SJCRH30 (cell line): ENCODE data around the gene NPB. TPM values are rescaled to one million over a fixed set of nuclear protein-coding genes. Genes with fewer than 3 reads are reported as not detected.

Experiments used
- DNase-seq, 2 experiments: peaks; one replicate each; pipeline ENCODE4 v3.0.0-alpha.2; 2015 to 2020
- H3K27ac ChIP-seq: fragments of 250-450 bp; sonication (Bioruptor Pico); 2 replicates; pipeline ENCODE4 v1.5.1; 2020; ENCODE audit warnings: mild to moderate bottlenecking, moderate library complexity
- H3K27me3 ChIP-seq: fragments of 250-450 bp; sonication (Bioruptor Pico); 2 replicates; pipeline ENCODE4 v1.5.1; 2020; ENCODE audit warnings: mild to moderate bottlenecking, moderate library complexity
- H3K36me3 ChIP-seq: fragments of 250-450 bp; sonication (Bioruptor Pico); 2 replicates; pipeline ENCODE4 v1.5.1; 2020; ENCODE audit warnings: mild to moderate bottlenecking, moderate library complexity
- H3K4me1 ChIP-seq: fragments of 250-450 bp; sonication (Bioruptor Pico); 2 replicates; pipeline ENCODE4 v1.5.1; 2020; ENCODE audit warnings: mild to moderate bottlenecking, moderate library complexity
- H3K4me3 ChIP-seq: fragments of 250-450 bp; sonication (Bioruptor Pico); 2 replicates; pipeline ENCODE4 v1.5.1; 2020; ENCODE audit warnings: mild to moderate bottlenecking, moderate library complexity
- H3K9me3 ChIP-seq: fragments of 250-450 bp; sonication (Bioruptor Pico); replicated peaks from 2 replicates; pipeline ENCODE4 v1.5.1; 2020; ENCODE audit warnings: mild to moderate bottlenecking, moderate library complexity
- total RNA-seq: library from RNA; depleted of rRNA; stranded (reverse); fragments of >200 nt; shearing (Covaris generic); gene quantifications from 2 replicates; pipeline ENCODE4 v1.2.3, GENCODE V29; 2014

NPB gene
- total RNA-seq, 1 experiment from 2014 or later: 3.8 TPM

DNA sequence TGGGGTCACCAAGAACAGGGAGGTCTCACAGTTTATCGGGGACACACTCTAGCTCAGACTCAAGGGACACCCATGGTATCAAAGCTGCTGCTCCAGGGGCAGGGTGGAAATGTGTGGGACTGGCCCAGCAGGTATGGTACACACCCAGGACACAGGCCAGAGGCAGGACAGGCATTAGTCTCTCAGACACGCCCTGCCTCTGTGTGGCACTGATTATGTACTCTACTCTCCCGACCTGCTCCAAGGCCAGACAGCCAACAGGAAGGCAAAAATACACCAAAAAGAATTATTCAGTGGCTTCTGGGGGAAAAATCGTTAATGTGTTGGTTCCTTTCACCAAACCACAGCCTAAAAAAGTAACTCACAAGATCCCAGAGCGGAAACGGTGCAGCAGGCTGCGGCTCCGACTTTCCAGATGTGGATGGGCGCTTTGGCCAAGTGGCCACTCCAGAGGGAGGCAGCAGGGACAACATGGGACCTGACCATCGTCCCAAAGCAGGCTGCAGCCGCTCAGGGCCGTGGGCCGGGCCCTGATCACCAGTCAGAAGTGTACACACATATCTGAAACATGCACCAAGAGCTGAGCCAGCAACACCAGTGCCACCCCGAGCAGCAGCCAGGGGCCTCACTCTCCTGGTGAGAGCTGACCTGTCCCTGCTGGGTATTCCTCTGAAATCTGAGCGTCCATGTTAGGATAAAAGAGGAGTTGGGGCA is 17.0 kb downstream of the NPB start:
- Histone ChIP-seq H3K4me3 (no peak overlapping the region), H3K27me3 (no peaks in the 10 kb centered on the region), H3K9me3 (no peaks in the 10 kb centered on the region), H3K36me3 (no peaks in the 10 kb centered on the region; the same call in 1 of the 2 replicates), H3K27ac (no peak overlapping the region), H3K4me1 (no peaks in the 10 kb centered on the region)
- DNase-seq: no peak

GRCh38 chr17:81920612-81921536 is 18.8 kb downstream of the NPB start:
- no peaks in the 10 kb centered on the region for H3K9me3 ChIP-seq
- H3K36me3 ChIP-seq: no peaks in the 10 kb centered on the region; the same call in 1 of the 2 replicates
- no peaks in the 10 kb centered on the region for H3K27me3 ChIP-seq
- DNase-seq: no peak
- no peaks in the 10 kb centered on the region; the same call in 1 of the 2 replicates for H3K4me1 ChIP-seq
- no peak overlapping the region for H3K27ac ChIP-seq
- H3K4me3 ChIP-seq: no peak overlapping the region

DNA sequence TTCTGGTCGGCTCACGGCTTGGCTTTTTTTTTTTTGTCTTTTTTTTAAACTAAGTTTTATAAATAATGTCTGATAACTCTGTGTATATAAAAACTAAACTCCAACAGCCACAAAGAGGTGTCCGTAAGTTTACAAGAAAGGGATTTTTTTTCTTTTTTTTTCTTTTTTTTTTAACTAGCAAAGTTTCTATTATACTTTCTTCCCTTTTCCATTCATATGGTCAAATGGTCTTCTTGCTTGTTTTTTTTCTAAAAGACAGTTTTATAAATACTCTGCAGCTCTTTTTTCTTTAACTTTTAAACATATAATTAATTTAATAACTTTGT is 19.5 kb downstream of the NPB start:
- Histone ChIP-seq H3K9me3 (no peaks in the 10 kb centered on the region), H3K36me3 (no peaks in the 10 kb centered on the region; the same call in 1 of the 2 replicates), H3K4me3 (no peak overlapping the region), H3K27me3 (no peaks in the 10 kb centered on the region), H3K27ac (no peak overlapping the region), H3K4me1 (no peaks in the 10 kb centered on the region; the same call in 1 of the 2 replicates)
- no peak for DNase-seq

DNA sequence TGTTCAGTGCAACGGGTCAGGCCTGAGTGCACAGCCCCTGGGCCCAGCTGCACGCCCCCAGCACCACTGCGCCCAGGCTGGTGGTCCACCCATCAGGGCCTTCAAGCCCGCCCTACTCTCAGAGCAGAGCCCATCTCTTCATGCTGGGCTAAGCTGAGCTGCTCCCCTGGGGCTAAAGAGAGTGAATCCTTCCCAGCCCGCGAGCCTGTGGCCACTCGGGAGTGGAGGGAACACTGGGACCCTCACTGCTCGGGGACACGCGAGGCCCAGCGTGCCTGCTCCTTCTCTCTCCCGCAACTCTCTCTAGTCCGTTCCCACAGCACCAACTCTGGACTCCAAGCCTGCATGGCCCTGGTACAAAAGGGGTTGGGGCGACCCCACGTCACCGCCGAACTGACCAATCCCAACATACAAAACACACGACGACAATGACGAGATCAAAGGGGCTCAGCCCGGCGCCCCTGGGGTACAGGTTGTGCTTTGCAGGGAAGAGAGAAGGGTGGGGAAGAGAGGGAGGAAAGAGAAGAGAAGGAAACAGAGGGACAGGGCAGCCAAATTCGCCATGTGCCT is 20.0 kb downstream of the NPB start:
- no peaks in the 10 kb centered on the region; the same call in 1 of the 2 replicates for H3K4me1 ChIP-seq
- no peaks in the 10 kb centered on the region for H3K9me3 ChIP-seq

DNA sequence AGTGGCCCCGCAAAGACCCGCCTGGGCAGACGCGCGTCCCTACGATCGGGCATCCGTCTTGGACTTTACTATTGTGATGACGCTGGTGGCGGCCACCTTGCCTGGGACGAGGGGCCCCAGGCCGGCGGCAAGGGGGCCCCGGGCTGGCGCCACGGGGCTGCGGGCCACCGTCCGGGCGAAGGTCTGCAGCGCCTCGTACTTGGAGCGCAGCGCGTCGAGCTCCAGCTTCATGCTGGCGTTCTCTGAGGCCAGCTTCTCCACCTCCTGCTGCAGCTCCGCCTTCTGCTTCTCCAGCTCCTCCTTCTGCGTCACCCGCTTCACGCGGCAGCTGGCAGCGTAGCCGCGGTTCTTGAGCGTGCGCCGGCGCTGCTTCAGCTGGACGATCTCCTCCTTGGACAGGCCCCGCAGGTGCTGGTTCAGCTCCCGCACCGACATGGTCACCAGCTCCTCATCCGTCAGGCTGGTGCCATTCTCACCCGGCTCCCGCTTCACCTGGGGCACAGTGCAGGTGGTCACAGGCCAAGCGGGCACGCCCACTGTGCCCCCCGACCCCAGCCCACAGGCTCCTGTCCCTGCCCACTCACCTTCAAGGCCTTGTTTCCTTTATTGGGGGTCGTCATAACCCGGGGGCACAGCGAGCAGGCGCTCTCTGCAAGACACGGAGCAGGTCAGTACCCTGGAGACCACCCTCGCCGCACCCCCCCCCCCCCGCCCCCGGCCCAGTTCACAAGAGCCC is 20.7 kb downstream of the NPB start:
- Histone ChIP-seq H3K27me3 (no peaks in the 10 kb centered on the region), H3K4me1 (no peaks in the 10 kb centered on the region; the same call in 1 of the 2 replicates)
- DNase-seq: no peak

More for the DNA sequence above, 20.0 kb downstream of the NPB start:
- Histone ChIP-seq H3K4me3 (no peak overlapping the region), H3K36me3 (no peaks in the 10 kb centered on the region; the same call in 1 of the 2 replicates), H3K27me3 (no peaks in the 10 kb centered on the region), H3K27ac (no peak overlapping the region)
- DNase-seq: no peak

DNA sequence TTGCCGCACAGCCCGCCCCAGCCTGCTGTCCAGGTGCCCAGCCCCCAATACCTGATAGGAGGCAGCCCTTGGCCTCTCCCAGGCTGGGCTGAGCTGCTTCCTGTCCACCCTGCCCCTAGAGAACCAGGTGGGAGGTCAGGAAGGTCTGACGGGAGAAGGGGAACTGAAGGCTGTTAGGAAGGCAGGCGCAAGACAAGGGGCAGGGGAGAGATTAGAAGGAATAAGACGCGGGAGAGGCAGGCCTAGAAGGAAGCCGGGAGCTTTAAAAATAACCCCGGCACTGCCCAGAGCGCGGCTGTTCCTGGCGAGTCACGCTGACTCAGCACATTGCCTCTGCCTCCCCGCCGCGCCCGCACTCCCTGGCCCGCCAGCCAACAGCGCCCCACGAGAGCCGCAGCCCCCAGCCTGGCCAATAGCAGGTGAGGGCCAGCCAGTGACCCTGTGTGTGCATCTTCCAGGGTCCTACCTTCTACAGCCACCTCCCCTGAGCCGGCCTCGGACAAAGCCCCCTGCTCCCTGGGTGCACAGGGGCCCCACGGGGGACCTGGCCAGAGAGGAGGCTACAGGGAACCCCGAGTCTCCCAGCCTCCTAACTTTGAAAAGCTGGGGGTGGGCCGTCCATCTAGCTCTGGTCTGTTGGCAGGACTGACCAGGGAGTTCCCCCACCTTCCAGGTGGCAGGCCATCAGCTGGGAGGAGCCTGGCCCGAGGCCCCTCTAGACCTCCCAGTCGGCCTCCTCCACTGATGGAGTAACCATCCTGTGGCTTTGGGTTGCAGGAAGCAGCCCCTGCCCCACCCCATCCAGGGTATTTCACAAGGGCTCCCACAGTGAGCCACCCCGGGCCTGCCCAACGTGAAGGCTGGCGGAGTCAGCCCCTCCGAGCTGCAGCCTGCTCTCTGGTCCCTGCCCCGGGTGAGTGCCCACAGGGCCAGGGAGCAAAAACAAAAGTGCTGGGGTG is 21.5 kb downstream of the NPB start:
- Histone ChIP-seq H3K27ac (no peak overlapping the region), H3K27me3 (no peaks in the 10 kb centered on the region), H3K9me3 (no peaks in the 10 kb centered on the region), H3K4me1 (peaks cover 2% of the 10 kb centered on the region), H3K4me3 (no peak overlapping the region), H3K36me3 (no peaks in the 10 kb centered on the region; the same call in 1 of the 2 replicates)
- no peak for DNase-seq

More for the DNA sequence above, 20.7 kb downstream of the NPB start:
- Histone ChIP-seq H3K36me3 (no peaks in the 10 kb centered on the region; the same call in 1 of the 2 replicates), H3K4me3 (no peak overlapping the region), H3K27ac (no peak overlapping the region), H3K9me3 (no peaks in the 10 kb centered on the region)

DNA sequence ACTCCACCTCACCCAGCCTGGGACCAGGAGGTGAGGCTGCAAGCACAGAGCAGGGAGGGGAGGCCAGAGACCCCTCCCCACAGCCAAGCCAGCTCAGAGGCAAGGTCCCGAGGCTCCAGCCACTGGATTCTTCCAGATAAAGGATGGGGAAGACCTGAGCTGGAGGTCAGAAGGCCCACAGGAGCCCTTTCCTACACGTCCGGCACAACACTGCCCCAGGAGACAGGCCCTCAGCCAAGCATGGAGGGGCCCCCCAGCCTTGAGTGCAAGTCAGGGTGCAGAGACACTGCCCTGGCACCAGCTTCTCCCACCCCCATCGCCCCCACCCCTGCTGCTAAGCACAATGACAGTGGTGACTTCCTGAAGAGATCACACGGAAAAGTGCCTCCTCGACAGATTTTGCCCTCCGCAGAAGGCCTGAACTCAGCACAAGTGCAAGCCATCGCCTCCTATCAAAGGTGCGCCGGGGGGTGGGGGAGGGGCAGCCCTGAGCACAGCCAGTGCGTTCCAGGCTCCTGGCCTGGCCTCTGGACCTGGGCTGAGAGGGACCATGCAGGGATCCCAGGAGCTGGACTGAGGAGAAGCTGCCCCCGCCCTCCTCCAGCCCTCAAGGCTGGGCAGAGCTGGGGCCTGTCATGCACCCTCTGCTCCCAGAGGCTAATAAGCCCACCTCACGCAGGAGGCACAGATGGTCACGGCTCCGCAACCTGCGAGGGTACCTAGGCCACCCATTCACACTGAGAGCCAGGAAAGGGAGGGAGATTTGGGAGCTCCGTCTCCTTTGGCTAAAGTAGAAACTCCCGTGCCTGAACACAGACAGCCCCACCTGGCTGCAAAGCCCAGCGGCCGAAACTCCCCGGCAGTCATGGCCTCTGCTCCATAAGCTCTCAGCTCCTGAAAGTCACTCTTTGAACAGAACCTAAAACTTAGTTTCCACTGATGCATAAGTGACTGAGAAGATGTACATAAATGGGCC is 22.8 kb downstream of the NPB start:
- Histone ChIP-seq H3K36me3 (no peaks in the 10 kb centered on the region; the same call in 1 of the 2 replicates), H3K4me3 (no peak overlapping the region), H3K9me3 (no peaks in the 10 kb centered on the region), H3K27me3 (no peaks in the 10 kb centered on the region), H3K27ac (no peak overlapping the region), H3K4me1 (peaks cover 8% of the 10 kb centered on the region)
- DNase-seq: no peak

- no peak overlapping the region for H3K27ac ChIP-seq
- DNase-seq: no peak
- H3K27me3 ChIP-seq: no peaks in the 10 kb centered on the region
- H3K36me3 ChIP-seq: no peaks in the 10 kb centered on the region; the same call in 1 of the 2 replicates
- H3K9me3 ChIP-seq: no peaks in the 10 kb centered on the region
- H3K4me1 ChIP-seq: peaks cover 8% of the 10 kb centered on the region
- H3K4me3 ChIP-seq: peak overlapping the region; percentile 82
Observed at GRCh38 chr17:81925860-81926450, 23.9 kb downstream of the NPB start.

- peak overlapping the region; percentile 82 for H3K4me3 ChIP-seq
- no peaks in the 10 kb centered on the region for H3K27me3 ChIP-seq
- H3K27ac ChIP-seq: peak overlapping the region; percentile 33
- peak; percentile 87 to 90 for DNase-seq
- H3K9me3 ChIP-seq: no peaks in the 10 kb centered on the region
- peaks cover 8% of the 10 kb centered on the region for H3K4me1 ChIP-seq
- no peaks in the 10 kb centered on the region for H3K36me3 ChIP-seq
Observed at GRCh38 chr17:81926451-81927151, 24.6 kb downstream of the NPB start.

DNA sequence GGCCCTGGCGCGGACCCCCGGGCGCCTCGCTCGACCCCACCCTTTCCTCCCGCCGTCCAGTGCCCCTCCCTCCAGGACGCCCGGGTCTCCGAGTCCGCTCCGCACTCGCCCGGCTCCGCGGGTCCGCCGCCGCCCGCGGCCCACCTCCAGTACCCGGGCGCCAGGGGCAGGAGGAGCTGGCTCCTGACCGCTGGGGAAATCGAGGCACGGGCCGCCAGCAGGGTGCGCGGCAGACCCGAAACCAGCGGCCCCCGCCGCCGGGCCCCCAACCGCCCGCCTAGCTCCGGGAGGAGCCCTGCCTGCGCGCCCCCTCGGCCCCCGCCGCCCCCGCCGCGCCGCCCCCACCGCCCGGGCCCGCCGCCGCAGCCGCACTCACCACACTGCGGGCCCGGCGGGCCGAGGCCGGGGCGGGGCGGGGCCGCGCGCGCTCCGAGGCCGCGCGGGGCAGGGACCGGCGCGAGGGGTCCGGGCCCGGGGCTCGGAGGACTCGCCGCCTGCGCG is 25.2 kb downstream of the NPB start:
- H3K9me3 ChIP-seq: no peaks in the 10 kb centered on the region
- DNase-seq: no peak
- peak overlapping the region; percentile 33 for H3K27ac ChIP-seq
- peak overlapping the region; percentile 82 for H3K4me3 ChIP-seq
- peaks cover 8% of the 10 kb centered on the region for H3K4me1 ChIP-seq
- no peaks in the 10 kb centered on the region for H3K27me3 ChIP-seq
- no peaks in the 10 kb centered on the region for H3K36me3 ChIP-seq

DNA sequence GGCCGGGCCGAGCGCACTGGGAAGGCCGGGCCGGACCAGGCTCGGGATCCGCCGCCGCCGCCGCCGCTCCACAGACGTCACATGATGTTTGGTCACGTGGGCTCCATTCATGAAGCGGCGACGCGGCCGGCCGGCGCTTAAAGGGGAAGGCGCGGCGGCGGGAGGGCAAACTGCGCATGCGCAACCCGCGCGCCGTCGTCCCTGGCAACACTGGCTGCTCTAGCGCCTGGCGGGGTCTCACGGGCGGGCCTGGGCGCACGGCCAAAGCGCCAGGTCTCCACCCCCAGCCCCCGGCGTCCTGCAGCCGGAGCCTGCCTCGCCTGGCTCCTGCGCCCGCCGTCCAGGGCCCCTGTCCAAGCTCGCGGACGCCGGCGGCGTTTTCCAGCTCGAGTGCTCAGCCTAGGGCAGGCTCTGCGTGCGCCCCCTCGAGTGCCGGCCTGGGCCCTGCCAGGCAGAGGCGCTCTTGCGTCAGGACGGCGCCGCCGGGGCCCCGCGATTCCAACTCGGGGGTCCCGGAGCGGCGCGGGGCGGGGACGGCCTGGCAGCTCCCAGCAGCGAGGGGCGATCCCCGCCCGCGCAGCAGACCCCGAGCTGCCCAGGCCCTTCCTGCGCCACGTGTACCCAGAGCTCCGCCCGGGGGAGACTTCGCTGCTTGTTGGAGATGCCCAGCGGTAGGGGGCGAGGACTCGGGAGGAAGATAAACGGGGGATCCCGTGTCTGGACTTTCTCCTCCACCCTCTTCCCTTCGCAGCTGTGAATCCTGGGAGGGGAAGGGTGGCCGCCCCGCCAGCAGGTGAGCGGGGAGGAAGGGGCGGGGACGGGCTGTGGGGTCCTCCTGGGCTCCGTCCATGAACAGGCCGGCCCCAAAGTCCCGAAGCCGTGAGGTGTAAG is 25.9 kb downstream of the NPB start, which contains the start of gene MAFG:
MAFG (minus strand) TSS at position 83 of the 891 bp plus-strand sequence. CDS start 4,550 bp downstream, outside the sequence.
- H3K27ac ChIP-seq: peak within 1 kb of the TSS; percentile 33
- H3K36me3 ChIP-seq: no peaks in the 10 kb centered on the region
- no peaks in the 10 kb centered on the region for H3K27me3 ChIP-seq
- peak; percentile 97 to 100 for DNase-seq
- peak within 1 kb of the TSS; percentile 82 for H3K4me3 ChIP-seq
- H3K4me1 ChIP-seq: peaks cover 8% of the 10 kb centered on the region
- no peaks in the 10 kb centered on the region for H3K9me3 ChIP-seq
